22Rv1 (cell line): Measurements from ENCODE around the gene TTC7B.

ENCODE experiments used
- ZFX ChIP-seq: fragments of 450-650 bp; IDR thresholded peaks from 2 replicates; pipeline ENCODE4 v1.6.1; 2017; ENCODE audit warnings: antibody characterized with exemption, borderline replicate concordance
- TF ChIP-seq, protein P1 (sequence below): fragments of 450-650 bp; IDR thresholded peaks from 2 replicates; pipeline ENCODE4 v1.5.1; 2017; ENCODE audit warnings: mild to moderate bottlenecking

DNA sequence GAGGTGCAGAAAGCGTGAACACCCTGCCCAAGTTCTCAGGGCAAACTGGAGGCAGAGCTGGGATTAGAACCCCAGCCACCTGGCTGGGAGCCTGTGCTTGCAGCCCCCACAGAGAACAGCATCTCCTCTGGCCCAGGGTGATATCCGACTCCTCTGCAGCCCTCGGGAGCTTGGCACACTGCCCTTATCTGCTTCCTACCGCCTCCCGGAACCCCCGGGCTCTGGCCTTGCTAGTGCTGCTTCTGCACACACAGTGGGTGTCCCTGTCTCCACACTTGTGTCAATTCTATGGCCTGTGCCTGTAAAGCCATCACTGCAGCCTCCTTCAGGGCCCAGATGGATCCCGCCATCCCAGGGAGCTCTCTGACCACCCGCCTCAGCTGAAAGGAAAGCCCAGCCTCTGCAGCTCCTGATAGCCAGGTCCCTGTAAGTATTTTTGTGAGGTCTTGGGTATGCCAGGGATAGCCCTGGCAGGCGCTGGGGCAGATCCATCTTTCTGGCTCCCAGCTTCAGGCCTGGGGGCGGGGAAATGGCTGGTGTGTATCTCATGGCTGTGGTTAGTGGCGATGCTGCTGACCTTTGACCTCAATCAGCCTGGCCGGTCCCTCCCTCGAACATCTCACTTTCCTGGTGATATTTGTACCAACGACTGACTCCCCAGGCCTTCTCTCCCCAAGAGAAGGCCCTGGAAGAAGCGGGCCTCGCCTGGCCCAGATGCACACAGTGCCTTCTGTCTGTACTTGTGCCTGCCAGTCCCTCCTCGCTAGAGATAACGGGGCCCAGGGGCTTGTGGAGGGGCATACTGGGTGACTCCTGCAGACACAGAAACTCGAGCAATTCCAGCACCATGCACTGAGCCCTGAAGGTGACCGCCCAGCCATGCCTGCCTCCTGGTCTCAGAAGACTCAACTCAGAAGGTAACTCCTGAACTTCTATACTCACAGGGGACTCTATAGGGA lies 235.6 kb downstream of the TTC7B start:
- TF ChIP-seq, protein P1, sequence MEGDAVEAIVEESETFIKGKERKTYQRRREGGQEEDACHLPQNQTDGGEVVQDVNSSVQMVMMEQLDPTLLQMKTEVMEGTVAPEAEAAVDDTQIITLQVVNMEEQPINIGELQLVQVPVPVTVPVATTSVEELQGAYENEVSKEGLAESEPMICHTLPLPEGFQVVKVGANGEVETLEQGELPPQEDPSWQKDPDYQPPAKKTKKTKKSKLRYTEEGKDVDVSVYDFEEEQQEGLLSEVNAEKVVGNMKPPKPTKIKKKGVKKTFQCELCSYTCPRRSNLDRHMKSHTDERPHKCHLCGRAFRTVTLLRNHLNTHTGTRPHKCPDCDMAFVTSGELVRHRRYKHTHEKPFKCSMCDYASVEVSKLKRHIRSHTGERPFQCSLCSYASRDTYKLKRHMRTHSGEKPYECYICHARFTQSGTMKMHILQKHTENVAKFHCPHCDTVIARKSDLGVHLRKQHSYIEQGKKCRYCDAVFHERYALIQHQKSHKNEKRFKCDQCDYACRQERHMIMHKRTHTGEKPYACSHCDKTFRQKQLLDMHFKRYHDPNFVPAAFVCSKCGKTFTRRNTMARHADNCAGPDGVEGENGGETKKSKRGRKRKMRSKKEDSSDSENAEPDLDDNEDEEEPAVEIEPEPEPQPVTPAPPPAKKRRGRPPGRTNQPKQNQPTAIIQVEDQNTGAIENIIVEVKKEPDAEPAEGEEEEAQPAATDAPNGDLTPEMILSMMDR, result no peak
- TF ChIP-seq ZFX, result no peak
